Mucosa of stomach (tissue), 1 donor: Measurements from ENCODE around the gene RXRA.

Source experiments
- H3K27me3 ChIP-seq: one replicate; pipeline ENCODE4 v1.7.0; 2013; ENCODE audit warnings: mild to moderate bottlenecking, low read length; ENCODE audit not compliant: control insufficient read depth, insufficient read depth
- H3K36me3 ChIP-seq: one replicate; pipeline ENCODE4 v1.7.0; 2013; ENCODE audit warnings: low read length; ENCODE audit not compliant: control insufficient read depth, insufficient read depth
- H3K4me1 ChIP-seq: one replicate; pipeline ENCODE4 v1.7.0; 2013; ENCODE audit warnings: mild to moderate bottlenecking, low read length; ENCODE audit not compliant: control insufficient read depth, insufficient read depth
- H3K4me3 ChIP-seq: one replicate; pipeline ENCODE4 v1.7.0; 2013; ENCODE audit warnings: low read length
- H3K9ac ChIP-seq: one replicate; pipeline ENCODE4 v1.7.0; 2013; ENCODE audit warnings: mild to moderate bottlenecking, low read length, moderate library complexity
- H3K9me3 ChIP-seq: one replicate; pipeline ENCODE4 v1.7.0; 2013; ENCODE audit warnings: mild to moderate bottlenecking, low read length, moderate library complexity; ENCODE audit not compliant: control insufficient read depth
- donor health status: Pancreatic carcinoma.

The RXRA gene

DNA sequence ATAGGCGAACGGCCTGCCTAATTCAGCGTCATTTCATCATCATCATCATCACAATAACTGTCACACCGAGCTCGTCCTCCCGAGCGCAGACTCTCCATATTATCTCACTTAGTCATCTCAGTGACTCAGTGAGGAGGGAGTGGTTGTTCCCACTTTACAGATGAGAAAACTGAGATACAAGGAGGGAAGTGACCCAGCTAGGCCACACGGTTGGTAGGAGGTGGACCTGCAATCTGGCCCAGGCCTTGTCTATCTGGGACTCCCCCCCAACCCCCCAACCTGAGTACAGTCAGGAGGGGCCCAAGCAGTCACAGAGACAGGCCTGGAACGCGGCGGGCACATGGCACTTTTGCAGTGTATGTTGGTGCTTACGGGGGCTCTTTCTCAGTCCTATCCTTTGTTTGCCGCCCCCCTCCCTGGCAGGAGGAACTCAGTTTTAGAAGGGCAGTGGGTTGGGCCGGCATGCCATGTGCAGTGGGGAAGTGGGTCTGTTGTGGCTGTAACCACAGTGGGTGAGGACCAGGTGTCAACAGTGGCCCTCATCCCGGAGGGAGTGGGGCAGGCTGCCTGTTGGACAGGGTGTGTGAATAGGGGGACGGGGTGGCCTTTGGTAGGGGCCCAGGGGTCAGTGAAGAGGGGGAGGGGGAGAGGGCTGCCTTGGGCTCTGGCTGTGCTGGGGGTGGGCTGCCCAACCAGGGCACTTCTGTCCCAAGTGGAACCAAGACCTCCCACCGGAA lies 1.7 kb upstream of the RXRA start:
- peak overlapping the region; percentile 85 for H3K9ac ChIP-seq
- peak overlapping the region; percentile 74 for H3K4me3 ChIP-seq
- H3K36me3 ChIP-seq: no peaks in the 10 kb centered on the region
- H3K4me1 ChIP-seq: peaks cover 58% of the 10 kb centered on the region
- H3K27me3 ChIP-seq: no peaks in the 10 kb centered on the region
- no peaks in the 10 kb centered on the region for H3K9me3 ChIP-seq

- H3K4me3 ChIP-seq: peak overlapping the region; percentile 74
- peak overlapping the region; percentile 85 for H3K9ac ChIP-seq
- no peaks in the 10 kb centered on the region for H3K9me3 ChIP-seq
- no peaks in the 10 kb centered on the region for H3K27me3 ChIP-seq
- H3K4me1 ChIP-seq: peaks cover 65% of the 10 kb centered on the region
- no peaks in the 10 kb centered on the region for H3K36me3 ChIP-seq
Measured at GRCh38 chr9:134325096-134325812, 1.0 kb upstream of the RXRA start.

GRCh38 chr9:134326724-134327601 lies 708 bp downstream of the RXRA start:
- peak overlapping the region; percentile 82 for H3K9ac ChIP-seq
- peaks cover 72% of the 10 kb centered on the region for H3K4me1 ChIP-seq
- H3K9me3 ChIP-seq: no peaks in the 10 kb centered on the region
- peak overlapping the region; percentile 64 for H3K4me3 ChIP-seq
- no peaks in the 10 kb centered on the region for H3K36me3 ChIP-seq
- no peaks in the 10 kb centered on the region for H3K27me3 ChIP-seq

DNA sequence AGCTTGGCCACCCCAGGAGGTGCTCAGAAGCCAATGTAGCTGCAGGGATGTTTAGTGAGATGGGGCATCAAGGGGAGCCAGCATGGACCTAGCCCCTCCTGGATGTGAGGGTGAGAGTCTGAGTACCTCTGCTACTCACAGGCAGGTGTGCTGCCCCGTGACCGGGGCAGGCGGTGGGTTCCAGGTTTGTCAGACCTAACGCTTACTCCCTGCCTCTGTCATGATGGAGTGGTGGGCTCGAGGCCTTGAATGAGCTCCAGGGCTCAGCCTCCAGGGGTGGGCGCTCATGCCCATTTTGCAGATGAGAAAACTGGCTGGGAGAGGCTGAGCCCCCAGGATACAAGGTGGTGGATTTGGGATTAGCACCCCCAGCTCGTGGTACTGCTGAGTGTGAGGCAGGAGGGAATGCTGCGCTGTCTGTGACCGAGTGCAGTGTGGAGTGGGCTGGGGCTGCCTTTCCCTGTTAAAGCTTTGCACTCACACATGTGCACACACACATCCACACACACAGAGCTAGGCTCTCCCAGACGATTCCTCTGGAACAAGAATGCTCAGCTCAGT lies 1.5 kb downstream of the RXRA start:
- H3K4me3 ChIP-seq: peak overlapping the region; percentile 64
- H3K4me1 ChIP-seq: peaks cover 72% of the 10 kb centered on the region
- H3K36me3 ChIP-seq: no peaks in the 10 kb centered on the region
- peak overlapping the region; percentile 82 for H3K9ac ChIP-seq
- no peaks in the 10 kb centered on the region for H3K9me3 ChIP-seq
- H3K27me3 ChIP-seq: no peaks in the 10 kb centered on the region

GRCh38 chr9:134328341-134328840 lies 2.1 kb downstream of the RXRA start:
- peaks cover 78% of the 10 kb centered on the region for H3K4me1 ChIP-seq
- no peaks in the 10 kb centered on the region for H3K27me3 ChIP-seq
- H3K4me3 ChIP-seq: peak overlapping the region; percentile 64
- H3K9ac ChIP-seq: peak overlapping the region; percentile 82
- no peaks in the 10 kb centered on the region for H3K9me3 ChIP-seq
- no peaks in the 10 kb centered on the region for H3K36me3 ChIP-seq

GRCh38 chr9:134328841-134329575 lies 2.8 kb downstream of the RXRA start:
- H3K4me1 ChIP-seq: peaks cover 78% of the 10 kb centered on the region

DNA sequence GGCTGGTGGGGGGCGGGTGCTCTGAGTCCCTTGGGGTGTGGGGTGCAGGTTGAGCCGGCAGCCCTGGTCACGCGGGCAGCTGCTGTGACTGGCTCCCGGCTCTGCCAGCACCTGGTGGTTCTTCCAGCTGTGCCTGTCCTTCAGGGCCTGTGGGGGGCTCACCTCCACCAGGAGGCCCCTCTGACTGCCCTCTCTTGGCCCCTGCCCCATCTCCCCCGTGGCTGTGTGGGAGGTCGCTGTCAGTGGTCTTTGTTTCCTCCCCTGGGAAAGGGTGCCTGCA lies 3.3 kb downstream of the RXRA start:
- Histone ChIP-seq H3K4me1 (peaks cover 78% of the 10 kb centered on the region), H3K36me3 (no peaks in the 10 kb centered on the region), H3K4me3 (peak overlapping the region; percentile 64), H3K27me3 (no peaks in the 10 kb centered on the region), H3K9ac (peak overlapping the region; percentile 82), H3K9me3 (no peaks in the 10 kb centered on the region)

More at GRCh38 chr9:134328841-134329575, 2.8 kb downstream of the RXRA start:
- H3K27me3 ChIP-seq: no peaks in the 10 kb centered on the region
- peak overlapping the region; percentile 64 for H3K4me3 ChIP-seq
- peak overlapping the region; percentile 82 for H3K9ac ChIP-seq
- H3K9me3 ChIP-seq: no peaks in the 10 kb centered on the region
- H3K36me3 ChIP-seq: no peaks in the 10 kb centered on the region

GRCh38 chr9:134329886-134330285 lies 3.6 kb downstream of the RXRA start:
- H3K4me3 ChIP-seq: no peak overlapping the region
- H3K4me1 ChIP-seq: peaks cover 78% of the 10 kb centered on the region
- peak overlapping the region; percentile 82 for H3K9ac ChIP-seq
- no peaks in the 10 kb centered on the region for H3K27me3 ChIP-seq
- H3K36me3 ChIP-seq: no peaks in the 10 kb centered on the region
- no peaks in the 10 kb centered on the region for H3K9me3 ChIP-seq

- Histone ChIP-seq H3K9me3 (no peaks in the 10 kb centered on the region), H3K36me3 (no peaks in the 10 kb centered on the region), H3K4me3 (no peak overlapping the region), H3K4me1 (peaks cover 82% of the 10 kb centered on the region), H3K9ac (peak overlapping the region; percentile 35), H3K27me3 (no peaks in the 10 kb centered on the region)
Measured at GRCh38 chr9:134330590-134330989, 4.3 kb downstream of the RXRA start.

GRCh38 chr9:134331186-134332025 lies 5.2 kb downstream of the RXRA start:
- Histone ChIP-seq H3K9ac (no peak overlapping the region), H3K9me3 (no peaks in the 10 kb centered on the region), H3K36me3 (no peaks in the 10 kb centered on the region), H3K4me1 (peaks cover 90% of the 10 kb centered on the region), H3K27me3 (no peaks in the 10 kb centered on the region), H3K4me3 (no peak overlapping the region)
